RWPE2 (cell line): ENCODE measurements around the gene EFCAB13.

ENCODE experiments used
- ATAC-seq: fragments of 200-7000 bp; cut with Tn5 transposase; 3 replicates; pipeline ENCODE4 v1.9.1; 2021; ENCODE audit warnings: low read depth
- DNase-seq: peaks from one replicate; pipeline ENCODE4 v3.0.0-alpha.2; 2020; ENCODE audit warnings: low spot score
- H3K27ac ChIP-seq: fragments of 450-650 bp; 2 replicates; pipeline ENCODE4 v1.5.1; 2017; ENCODE audit warnings: mild to moderate bottlenecking; ENCODE audit not compliant: poor library complexity, severe bottlenecking
- H3K27me3 ChIP-seq: fragments of 250-450 bp; sonication (Bioruptor Pico); 2 replicates; pipeline ENCODE4 v1.5.1; 2021; ENCODE audit warnings: mild to moderate bottlenecking, moderate library complexity; ENCODE audit not compliant: insufficient read depth, poor library complexity, severe bottlenecking
- H3K36me3 ChIP-seq: fragments of 250-450 bp; sonication (Bioruptor Pico); 2 replicates; pipeline ENCODE4 v1.5.1; 2020; ENCODE audit warnings: low read depth, mild to moderate bottlenecking, moderate library complexity
- H3K4me1 ChIP-seq: fragments of 250-450 bp; sonication (Bioruptor Pico); 2 replicates; pipeline ENCODE4 v1.5.1; 2021; ENCODE audit warnings: mild to moderate bottlenecking, moderate library complexity; ENCODE audit not compliant: insufficient read depth, poor library complexity, severe bottlenecking
- H3K4me3 ChIP-seq: fragments of 250-450 bp; sonication (Bioruptor Pico); 2 replicates; pipeline ENCODE4 v1.5.1; 2021; ENCODE audit warnings: mild to moderate bottlenecking, moderate library complexity; ENCODE audit not compliant: severe bottlenecking
- H3K9me3 ChIP-seq: fragments of 250-450 bp; sonication (Bioruptor Pico); 2 replicates; pipeline ENCODE4 v1.5.1; 2021; ENCODE audit warnings: mild to moderate bottlenecking, moderate library complexity; ENCODE audit not compliant: severe bottlenecking
- TF ChIP-seq, protein P1 (sequence below): fragments of 450-650 bp; IDR thresholded peaks from one replicate; pipeline ENCODE4 v1.5.1; 2017; ENCODE audit warnings: mild to moderate bottlenecking, moderate library complexity; ENCODE audit not compliant: poor library complexity, severe bottlenecking

The EFCAB13 gene

DNA sequence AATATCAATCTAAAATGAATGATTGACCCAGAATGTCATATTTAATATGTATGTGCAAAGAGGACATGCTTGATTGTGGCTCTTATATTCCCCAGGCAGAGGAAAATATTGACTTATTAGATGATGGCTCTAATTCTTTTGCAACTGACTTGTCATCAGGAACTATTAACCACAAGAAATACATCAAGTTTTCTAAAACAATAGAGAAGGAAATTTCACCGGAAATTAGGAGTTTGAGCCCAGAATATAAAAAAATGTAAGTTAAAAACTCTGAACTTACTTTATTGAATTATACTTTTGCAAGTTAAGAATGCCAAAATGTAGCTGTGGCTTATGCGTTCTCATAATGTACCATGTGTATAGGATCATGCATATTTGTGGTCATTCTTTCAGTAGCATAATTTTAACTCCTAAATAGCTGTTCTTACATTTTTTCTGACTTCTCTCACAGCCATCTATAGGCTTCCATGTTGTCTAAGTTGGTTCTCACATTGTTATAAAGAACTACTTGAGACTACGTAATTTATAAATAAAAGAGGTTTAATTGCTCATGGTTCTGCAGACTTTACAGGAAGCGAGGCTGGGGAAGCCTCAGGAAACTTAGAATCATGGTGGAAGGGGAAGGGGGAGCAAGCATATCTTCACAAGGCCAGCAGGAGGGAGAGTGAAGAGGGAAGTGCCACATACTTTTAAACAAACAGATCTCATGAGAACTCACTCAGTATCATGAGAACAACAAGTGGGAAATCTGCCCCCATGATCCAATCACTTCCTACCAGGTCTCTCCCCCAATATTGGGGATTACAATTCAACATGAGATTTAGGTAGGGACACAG, 11.6 kb downstream of the EFCAB13 start:
- H3K4me1 ChIP-seq, result no peaks in the 10 kb centered on the region
- H3K27me3 ChIP-seq, result no peaks in the 10 kb centered on the region
- H3K36me3 ChIP-seq, result no peaks in the 10 kb centered on the region
- DNase-seq (no peak), ATAC-seq (no peak)
- H3K27ac ChIP-seq, result no peak overlapping the region
- H3K4me3 ChIP-seq, result no peak overlapping the region
- TF ChIP-seq, protein P1, sequence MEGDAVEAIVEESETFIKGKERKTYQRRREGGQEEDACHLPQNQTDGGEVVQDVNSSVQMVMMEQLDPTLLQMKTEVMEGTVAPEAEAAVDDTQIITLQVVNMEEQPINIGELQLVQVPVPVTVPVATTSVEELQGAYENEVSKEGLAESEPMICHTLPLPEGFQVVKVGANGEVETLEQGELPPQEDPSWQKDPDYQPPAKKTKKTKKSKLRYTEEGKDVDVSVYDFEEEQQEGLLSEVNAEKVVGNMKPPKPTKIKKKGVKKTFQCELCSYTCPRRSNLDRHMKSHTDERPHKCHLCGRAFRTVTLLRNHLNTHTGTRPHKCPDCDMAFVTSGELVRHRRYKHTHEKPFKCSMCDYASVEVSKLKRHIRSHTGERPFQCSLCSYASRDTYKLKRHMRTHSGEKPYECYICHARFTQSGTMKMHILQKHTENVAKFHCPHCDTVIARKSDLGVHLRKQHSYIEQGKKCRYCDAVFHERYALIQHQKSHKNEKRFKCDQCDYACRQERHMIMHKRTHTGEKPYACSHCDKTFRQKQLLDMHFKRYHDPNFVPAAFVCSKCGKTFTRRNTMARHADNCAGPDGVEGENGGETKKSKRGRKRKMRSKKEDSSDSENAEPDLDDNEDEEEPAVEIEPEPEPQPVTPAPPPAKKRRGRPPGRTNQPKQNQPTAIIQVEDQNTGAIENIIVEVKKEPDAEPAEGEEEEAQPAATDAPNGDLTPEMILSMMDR, result no peak
- H3K9me3 ChIP-seq, result no peaks in the 10 kb centered on the region

- ATAC-seq (no peak), DNase-seq (no peak)
- H3K9me3 ChIP-seq, result no peaks in the 10 kb centered on the region
- H3K27ac ChIP-seq, result no peak overlapping the region
- H3K27me3 ChIP-seq, result no peaks in the 10 kb centered on the region
- no peaks in the 10 kb centered on the region for H3K36me3 ChIP-seq
- TF ChIP-seq, protein P1, result no peak
- no peak overlapping the region for H3K4me3 ChIP-seq
- no peaks in the 10 kb centered on the region for H3K4me1 ChIP-seq
Observed at GRCh38 chr17:47338026-47338425, 14.3 kb downstream of the EFCAB13 start.

DNA sequence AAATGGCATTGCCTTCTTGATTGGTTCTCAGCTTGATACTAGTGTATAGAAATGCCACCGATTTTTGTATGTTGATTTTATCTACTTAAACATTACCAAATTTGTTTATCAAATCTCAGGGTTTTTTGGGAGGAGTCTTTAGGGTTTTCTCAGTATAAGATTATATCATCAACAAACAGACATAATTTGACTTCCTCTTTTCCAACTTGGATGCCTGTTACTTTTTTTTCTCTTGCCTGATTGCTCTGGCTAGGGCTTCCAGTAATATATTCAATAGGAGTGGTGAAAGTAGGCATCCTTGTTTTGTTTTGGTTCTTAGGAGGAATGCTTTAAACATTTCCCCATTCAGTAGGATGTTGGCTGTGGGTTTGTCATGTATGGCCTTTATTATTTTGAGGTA, 29.1 kb downstream of the EFCAB13 start:
- Histone ChIP-seq H3K9me3 (no peaks in the 10 kb centered on the region), H3K36me3 (no peaks in the 10 kb centered on the region), H3K27me3 (no peaks in the 10 kb centered on the region), H3K4me3 (no peak overlapping the region), H3K4me1 (no peaks in the 10 kb centered on the region), H3K27ac (no peak overlapping the region)
- TF ChIP-seq, protein P1, result no peak
- ATAC-seq, result no peak
- DNase-seq, result no peak

GRCh38 chr17:47358652-47359051, 34.9 kb downstream of the EFCAB13 start:
- Histone ChIP-seq H3K4me3 (no peak overlapping the region), H3K36me3 (no peaks in the 10 kb centered on the region), H3K4me1 (no peaks in the 10 kb centered on the region), H3K9me3 (no peaks in the 10 kb centered on the region), H3K27ac (no peak overlapping the region), H3K27me3 (no peaks in the 10 kb centered on the region)
- ATAC-seq (no peak), DNase-seq (no peak)
- TF ChIP-seq, protein P1, result no peak

- H3K36me3 ChIP-seq, result no peaks in the 10 kb centered on the region
- no peaks in the 10 kb centered on the region for H3K4me1 ChIP-seq
- no peak overlapping the region for H3K27ac ChIP-seq
- no peaks in the 10 kb centered on the region for H3K9me3 ChIP-seq
- H3K4me3 ChIP-seq, result no peak overlapping the region
- H3K27me3 ChIP-seq, result no peaks in the 10 kb centered on the region
- DNase-seq (no peak), ATAC-seq (no peak)
- TF ChIP-seq, protein P1, result no peak
Observed at GRCh38 chr17:47363171-47363570, 39.4 kb downstream of the EFCAB13 start.
